DMS79 (cell line): ENCODE data around the gene NUDT6.
"Not testable (repeated sequence)": the region's sequence is repeated elsewhere in the genome, so short reads cannot be mapped to it uniquely, and the experiment has no call there.

ENCODE experiments used
- DNase-seq: peaks from one replicate; lab custom pipeline; 2025; lab: John Stamatoyannopoulos, UW

NUDT6 gene

GRCh38 chr4:122875949-122876348, 46.4 kb downstream of the NUDT6 start:
- no peak for DNase-seq

DNA sequence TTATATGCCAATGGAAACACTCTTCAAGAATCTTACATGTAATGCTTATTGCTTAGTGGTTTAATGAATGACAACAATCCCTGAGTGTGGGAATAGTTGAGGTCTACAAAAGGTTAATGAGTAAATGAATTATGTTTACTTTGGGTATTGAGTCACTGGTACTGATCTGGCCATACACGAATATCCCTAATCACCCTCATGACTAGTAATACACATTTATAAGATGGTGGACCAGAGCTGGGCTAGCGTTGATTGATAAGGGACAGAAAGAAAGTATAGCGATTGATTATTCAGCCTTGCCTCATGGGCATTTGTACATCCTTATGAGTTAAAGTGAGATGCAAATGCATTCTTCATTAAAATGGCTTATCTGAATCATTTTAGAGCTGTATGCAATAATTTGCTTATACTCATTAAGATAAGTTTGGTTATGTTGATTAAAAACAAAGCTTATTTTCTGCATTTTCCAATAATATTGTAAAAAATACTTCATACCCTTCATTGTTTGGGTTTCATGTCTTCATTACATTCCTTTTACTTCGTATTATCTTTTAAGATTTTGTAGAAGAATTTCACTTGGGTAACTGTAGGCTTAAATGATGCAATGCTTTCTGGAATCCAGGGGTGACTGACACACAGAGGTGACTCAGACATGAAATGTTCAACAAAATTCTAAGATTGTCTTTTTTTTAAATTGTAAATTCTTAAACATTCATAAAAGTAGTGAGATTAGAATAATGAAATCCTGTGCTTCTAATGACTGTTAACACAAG, 48.4 kb downstream of the NUDT6 start:
- DNase-seq, result no peak

GRCh38 chr4:122873146-122873545, 49.3 kb downstream of the NUDT6 start:
- no peak for DNase-seq

DNA sequence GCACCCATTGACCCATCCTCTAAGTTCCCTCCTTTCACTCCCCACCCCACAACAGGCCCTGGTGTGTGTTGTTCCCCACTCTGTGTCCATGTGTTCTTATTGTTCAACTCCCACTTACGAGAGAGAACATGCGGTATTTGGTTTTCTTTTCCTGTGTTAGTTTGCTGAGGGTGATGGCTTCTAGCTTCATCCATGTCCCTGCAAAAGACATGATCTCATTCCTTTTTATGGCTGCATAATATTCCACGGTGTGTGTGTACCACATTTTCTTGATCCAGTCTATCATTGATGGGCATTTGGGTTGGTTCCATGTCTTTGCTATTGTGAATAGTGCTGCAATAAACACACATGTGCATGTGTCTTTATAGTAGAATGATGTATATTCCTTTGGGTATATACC, 54.2 kb downstream of the NUDT6 start:
- not testable (repeated sequence) for DNase-seq

DNA sequence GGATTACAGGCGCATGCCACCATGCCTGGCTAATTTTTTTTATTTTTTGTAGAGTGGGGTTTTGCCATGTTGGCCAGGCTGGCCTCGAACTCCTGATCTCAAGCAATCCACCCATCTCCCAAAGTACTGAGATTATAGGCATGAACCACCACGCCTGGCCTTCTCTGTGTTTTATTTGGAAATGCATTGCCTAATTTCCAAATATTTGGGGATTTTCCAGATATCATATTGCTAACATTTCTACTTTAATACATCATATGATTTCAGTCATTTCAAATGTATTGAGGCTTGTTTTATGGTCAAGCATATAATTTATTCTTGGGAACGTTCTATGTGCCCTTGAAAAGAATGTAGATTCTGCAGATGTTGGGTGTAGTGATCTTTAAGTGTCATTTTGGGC, 57.0 kb downstream of the NUDT6 start:
- no peak for DNase-seq

DNA sequence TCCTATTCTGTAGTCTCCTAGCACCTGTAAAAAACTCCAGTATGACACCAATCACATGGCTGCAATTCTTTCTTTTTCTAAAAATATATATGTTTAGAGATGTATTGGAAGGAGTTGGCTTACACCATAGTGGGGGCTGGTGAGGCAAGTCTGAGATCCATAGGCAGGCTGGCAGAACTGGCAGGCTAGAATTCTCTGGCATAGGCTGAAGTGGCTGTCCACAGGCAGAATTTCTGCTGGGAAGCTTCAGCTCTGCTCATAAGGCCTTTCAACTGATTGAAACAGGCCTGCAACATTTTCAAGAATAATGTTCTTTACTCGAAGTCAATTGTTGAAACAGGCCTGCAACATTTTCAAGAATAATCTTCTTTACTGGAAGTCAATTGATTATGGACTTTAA, 58.8 kb downstream of the NUDT6 start:
- DNase-seq, result no peak

GRCh38 chr4:122861172-122861943, 61.0 kb downstream of the NUDT6 start:
- DNase-seq, result no peak

DNA sequence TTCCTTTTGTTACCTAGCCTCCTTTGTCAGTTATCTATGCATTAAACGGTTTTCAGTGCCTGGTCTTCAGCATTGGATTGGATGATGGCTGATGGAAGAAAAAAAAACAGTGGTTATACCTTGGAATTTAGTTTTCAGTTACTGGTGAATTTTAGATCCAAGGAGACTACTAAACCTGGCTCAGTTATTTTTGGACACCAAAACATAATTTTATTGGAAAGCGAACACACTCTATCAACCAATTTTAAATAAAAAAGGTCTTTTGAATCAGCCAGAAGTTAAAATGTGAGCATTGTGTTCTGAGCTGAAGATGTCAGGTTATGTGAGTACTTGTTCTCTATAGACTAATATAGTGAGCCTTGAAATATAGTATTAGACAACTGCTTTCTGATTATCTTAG, 63.7 kb downstream of the NUDT6 start:
- DNase-seq, result no peak

DNA sequence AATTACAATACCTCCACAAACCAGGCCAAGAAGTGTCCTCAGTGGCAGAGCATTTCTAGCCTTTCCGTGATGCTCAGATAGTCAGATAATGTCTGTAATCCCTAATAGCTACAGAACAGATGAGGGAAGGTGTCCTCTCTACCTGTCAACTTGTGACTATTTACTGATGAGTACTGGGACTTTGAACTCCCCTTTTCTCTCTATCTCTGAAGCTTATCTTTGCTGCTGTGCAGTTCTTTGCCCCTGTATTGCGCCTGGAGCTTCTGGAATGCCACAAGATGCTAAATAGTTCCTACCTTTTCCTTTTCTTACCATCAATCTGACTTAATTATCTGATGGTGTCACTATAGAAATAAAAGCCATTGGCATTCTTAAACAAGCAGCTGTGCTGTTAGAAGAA, 65.2 kb downstream of the NUDT6 start:
- DNase-seq, result no peak

DNA sequence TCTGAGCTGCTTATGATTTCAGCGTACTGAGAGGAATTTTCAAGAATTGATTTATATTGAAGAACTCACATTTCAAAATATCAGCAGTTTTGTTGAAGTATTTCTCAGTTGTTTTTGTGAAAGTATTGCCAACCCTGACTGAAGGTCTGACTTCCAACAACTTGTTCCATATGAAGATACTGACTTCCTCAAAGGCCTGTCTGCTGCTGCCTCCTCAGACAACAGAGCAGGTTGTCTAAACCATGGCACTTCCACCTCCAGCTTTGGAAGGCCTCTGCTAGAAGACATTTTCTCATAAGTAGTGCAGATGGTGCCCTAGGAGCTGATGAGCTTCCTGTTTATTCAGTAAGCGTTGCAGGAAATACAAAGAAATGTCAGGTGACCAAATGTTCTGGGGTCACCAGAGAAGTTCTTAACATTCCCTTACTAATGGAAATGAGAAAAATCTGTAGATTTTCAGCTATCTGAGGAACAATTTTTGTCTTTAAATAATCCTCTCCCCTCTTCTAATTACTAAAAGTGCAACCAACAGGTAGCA, 67.0 kb downstream of the NUDT6 start:
- no peak for DNase-seq

DNA sequence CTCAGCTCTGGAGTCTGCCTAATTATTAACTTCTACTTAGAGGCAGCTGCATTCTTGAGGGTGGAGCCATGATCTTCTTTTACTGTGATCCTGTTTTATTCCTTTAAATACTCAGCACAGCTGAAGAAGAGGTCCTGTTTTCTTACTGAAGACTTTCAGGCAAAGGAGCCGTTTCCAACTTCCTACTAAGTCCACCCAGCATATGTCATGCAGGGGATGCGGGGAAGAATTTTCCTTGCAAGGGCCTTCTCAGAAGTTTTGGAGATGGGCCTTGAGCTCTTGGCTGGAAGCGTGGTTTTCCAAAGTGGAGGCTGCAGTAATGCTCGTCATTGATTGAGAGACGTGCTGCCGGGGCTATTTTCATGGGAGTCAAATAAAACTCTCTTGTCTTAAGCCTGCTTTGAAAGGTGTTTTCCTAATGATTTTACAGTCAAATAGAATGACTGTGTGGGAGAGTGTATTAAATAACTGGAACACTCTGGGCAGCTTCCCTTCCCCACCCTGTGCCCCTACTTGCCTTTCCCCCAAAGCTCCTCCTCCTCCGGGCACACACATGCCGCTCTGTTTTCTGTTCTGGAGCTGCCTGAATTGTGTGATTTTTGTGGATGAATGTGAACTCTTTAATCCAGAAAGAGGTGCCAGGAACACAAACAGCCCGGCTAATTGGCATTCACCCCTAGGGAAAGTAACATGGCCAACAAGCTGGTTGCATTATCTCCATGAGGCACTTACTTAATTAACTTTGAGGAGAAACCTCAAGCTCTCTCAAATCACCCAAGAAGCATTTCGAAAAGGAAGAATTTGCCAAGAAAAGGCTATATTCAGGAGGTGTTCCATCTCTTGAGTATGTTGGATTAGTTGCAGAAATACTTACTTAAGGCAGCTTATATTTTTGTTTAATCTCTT, 67.7 kb downstream of the NUDT6 start:
- no peak for DNase-seq

- no peak for DNase-seq
These were observed 70.8 kb downstream of the NUDT6 start for GRCh38 chr4:122851568-122851967.

- not testable (repeated sequence) for DNase-seq
These were observed 72.6 kb downstream of the NUDT6 start for GRCh38 chr4:122849789-122850188.

GRCh38 chr4:122847931-122848330, 74.5 kb downstream of the NUDT6 start:
- DNase-seq, result no peak

DNA sequence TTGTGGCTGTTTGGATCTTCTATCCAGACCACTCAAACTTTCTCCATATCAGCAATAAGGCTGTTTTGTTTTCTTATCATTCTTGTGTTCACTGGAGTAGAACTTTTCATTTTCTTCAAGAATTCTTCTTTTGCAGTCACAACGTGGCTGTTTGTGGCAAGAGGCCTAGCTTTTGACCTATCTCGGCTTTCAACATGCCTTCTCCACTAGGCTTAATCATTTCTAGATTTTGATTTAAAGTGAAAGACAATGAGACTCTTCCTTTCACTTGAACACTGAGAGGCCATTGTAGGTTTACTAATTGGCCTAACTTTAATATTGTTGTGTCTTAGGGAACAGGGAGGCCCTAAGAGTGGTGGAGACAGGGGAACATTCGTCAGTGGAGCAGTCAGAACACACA, 76.6 kb downstream of the NUDT6 start:
- DNase-seq, result no peak

GRCh38 chr4:122845066-122845465, 77.3 kb downstream of the NUDT6 start:
- no peak for DNase-seq

GRCh38 chr4:122844391-122844790, 78.0 kb downstream of the NUDT6 start:
- DNase-seq, result not testable (repeated sequence)

DNA sequence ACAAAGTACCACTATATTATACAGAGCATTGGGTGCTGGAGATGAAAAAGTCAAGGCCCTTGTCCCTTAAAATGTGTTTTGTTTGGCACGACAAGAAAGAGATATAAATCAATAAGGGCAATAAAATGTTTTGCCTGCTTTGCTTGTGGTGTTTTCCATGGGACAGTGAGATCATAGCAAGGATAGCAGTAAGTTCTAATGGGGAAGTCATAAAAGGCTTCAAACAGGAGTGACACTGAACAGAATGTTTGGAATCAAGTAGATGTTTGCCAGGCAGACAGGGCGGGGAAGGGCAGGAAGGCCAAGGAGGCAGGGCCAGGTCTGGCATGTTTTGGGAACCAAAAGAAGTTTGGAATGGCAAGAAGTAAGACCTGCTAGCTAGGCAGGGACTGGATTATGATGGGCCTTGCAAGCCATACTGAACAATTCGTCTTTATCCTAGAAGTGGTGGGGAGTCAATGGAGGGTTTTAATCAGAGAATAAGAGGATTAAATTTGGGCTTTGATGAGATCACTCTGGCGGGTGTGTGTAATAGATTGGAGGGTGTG, 79.3 kb downstream of the NUDT6 start:
- DNase-seq, result no peak
